ENCODE data around the gene CELF2. TPM values are rescaled to one million over a fixed set of nuclear protein-coding genes. Genes with fewer than 3 reads are reported as not detected.

The CELF2 gene
- total RNA-seq, 1 experiment from 2014 or later: 28.7 TPM

GRCh38 chr10:11305825-11306593 is 288.3 kb downstream of the CELF2 start:
- no peak overlapping the region for H2AK5ac ChIP-seq (ENCODE audit: insufficient read length, low read length)
- no peaks in the 10 kb centered on the region for H3K79me1 ChIP-seq (ENCODE audit: insufficient read depth, low read depth, low read length, poor library complexity, severe bottlenecking)
- no peak overlapping the region for H3K18ac ChIP-seq (ENCODE audit: insufficient read length, low read depth, low read length)
- H2AFZ ChIP-seq (ENCODE audit: low read length): no peak overlapping the region
- no peak overlapping the region for H3K9ac ChIP-seq (ENCODE audit: extremely low read depth, insufficient read length, low read length)
- Mint-ChIP-seq H3K36me3 (ENCODE audit: insufficient read depth in 1 of 3, low read depth in 3 of 3) (peaks cover 32 to 63% (median 44%) of the 10 kb centered on the region in 3 experiments), H3K4me3 (no peak overlapping the region), H3K27me3 (ENCODE audit: low read depth) (no peaks in the 10 kb centered on the region), H3K4me1 (peaks cover 3 to 7% of the 10 kb centered on the region in 2 experiments), H3K9me3 (peaks cover 29 to 31% of the 10 kb centered on the region in 2 experiments), H3K27ac (no peak overlapping the region)
- H3K23ac ChIP-seq (ENCODE audit: insufficient read length, low read depth, low read length): no peak overlapping the region
- H3K4me1 ChIP-seq (ENCODE audit: insufficient read depth, low read length): no peaks in the 10 kb centered on the region
- no peak overlapping the region for H4K91ac ChIP-seq (ENCODE audit: insufficient read length, low read depth, low read length)
- no peak overlapping the region for H3T11ph ChIP-seq (ENCODE audit: low read length)
- no peak overlapping the region for H4K8ac ChIP-seq (replicated peaks; ENCODE audit: insufficient read length, low read depth, low read length)
- no peak overlapping the region for H3K27ac ChIP-seq (ENCODE audit: insufficient read length, low read depth, low read length)
- no peak overlapping the region for H2BK20ac ChIP-seq (ENCODE audit: low read depth, low read length, poor library complexity, severe bottlenecking)
- no peak overlapping the region for H3K4me2 ChIP-seq (ENCODE audit: insufficient read depth, insufficient read length, low read length)
- H3K27me3 ChIP-seq (ENCODE audit: insufficient read depth, low read length): no peaks in the 10 kb centered on the region
- H3K23me2 ChIP-seq (ENCODE audit: insufficient read length, low read depth, low read length, poor library complexity, severe bottlenecking): no peaks in the 10 kb centered on the region
- no peak for TF ChIP-seq CTCF (conservative IDR thresholded peaks at IDR 0.05)
- no peak overlapping the region for H3K56ac ChIP-seq (ENCODE audit: insufficient read length, low read depth, low read length)
- no peak overlapping the region for H3K4ac ChIP-seq (ENCODE audit: low read depth, low read length)
- no peak overlapping the region for H3K14ac ChIP-seq (ENCODE audit: insufficient read depth, low read length)
- no peaks in the 10 kb centered on the region for H3K79me2 ChIP-seq (ENCODE audit: insufficient read depth, low read length)
- H3K9me3 ChIP-seq (ENCODE audit: control insufficient read depth, low read depth, low read length): no peaks in the 10 kb centered on the region
- no CpG with 5 or more reads among the region's 13 CpGs for WGBS (ENCODE audit: extremely low coverage, insufficient read length, low lambda C conversion rate)
- no peak overlapping the region for H2BK120ac ChIP-seq (ENCODE audit: low read depth, low read length, poor library complexity, severe bottlenecking)
- H2BK15ac ChIP-seq (ENCODE audit: low read depth, low read length): no peak overlapping the region
- no peak overlapping the region for H4K5ac ChIP-seq (ENCODE audit: insufficient read length, low read depth, low read length)
- no peak for DNase-seq
- no peak overlapping the region for H2BK5ac ChIP-seq (ENCODE audit: insufficient read length, low read length)
- H2BK12ac ChIP-seq (ENCODE audit: insufficient read length, low read depth, low read length): no peak overlapping the region
- H4K20me1 ChIP-seq (ENCODE audit: control insufficient read depth, insufficient read depth, insufficient read length): no peaks in the 10 kb centered on the region
